Measurements from ENCODE around the gene MEF2C. TPM values are rescaled to one million over a fixed set of nuclear protein-coding genes. Genes with fewer than 3 reads are reported as not detected.

MEF2C gene
- polyA plus RNA-seq, 1 donor (not counting 4 experiments of a cell fraction or from before 2014, with no cell fraction given), result 0.10 TPM

DNA sequence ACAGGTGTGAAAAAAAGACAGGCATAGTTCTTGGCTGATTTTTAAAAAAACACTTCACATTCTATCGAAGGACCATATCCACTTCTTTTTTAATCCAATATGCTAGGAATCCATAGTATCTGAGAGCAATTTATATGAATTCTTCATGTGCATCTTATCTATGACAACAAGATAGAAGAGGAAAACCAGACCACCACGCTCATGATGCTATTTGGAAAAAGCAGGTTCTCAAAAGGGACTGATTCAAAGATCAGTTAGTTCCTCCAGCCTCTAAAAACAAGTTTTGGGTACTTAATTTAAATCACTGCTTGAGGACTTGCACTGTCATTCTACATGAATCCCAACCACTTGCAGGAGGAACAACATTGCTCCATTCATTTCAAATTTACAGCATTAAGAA lies 6.3 kb downstream of the MEF2C start:
- H3K4me2 ChIP-seq (ENCODE audit: control insufficient read depth, extremely low read depth, insufficient read depth, low read depth, low read length), result no peak overlapping the region
- no peak overlapping the region for H3K27ac ChIP-seq (ENCODE audit: control insufficient read depth, insufficient read depth, low read length)
- H3K79me2 ChIP-seq (ENCODE audit: control insufficient read depth, insufficient read depth, low read length), result no peaks in the 10 kb centered on the region
- no peak overlapping the region for H2AFZ ChIP-seq (ENCODE audit: control insufficient read depth, low read length)
- H3K4me1 ChIP-seq (ENCODE audit: control insufficient read depth, extremely low read depth, insufficient read depth, low read length), result no peaks in the 10 kb centered on the region
- TF ChIP-seq, protein P1, sequence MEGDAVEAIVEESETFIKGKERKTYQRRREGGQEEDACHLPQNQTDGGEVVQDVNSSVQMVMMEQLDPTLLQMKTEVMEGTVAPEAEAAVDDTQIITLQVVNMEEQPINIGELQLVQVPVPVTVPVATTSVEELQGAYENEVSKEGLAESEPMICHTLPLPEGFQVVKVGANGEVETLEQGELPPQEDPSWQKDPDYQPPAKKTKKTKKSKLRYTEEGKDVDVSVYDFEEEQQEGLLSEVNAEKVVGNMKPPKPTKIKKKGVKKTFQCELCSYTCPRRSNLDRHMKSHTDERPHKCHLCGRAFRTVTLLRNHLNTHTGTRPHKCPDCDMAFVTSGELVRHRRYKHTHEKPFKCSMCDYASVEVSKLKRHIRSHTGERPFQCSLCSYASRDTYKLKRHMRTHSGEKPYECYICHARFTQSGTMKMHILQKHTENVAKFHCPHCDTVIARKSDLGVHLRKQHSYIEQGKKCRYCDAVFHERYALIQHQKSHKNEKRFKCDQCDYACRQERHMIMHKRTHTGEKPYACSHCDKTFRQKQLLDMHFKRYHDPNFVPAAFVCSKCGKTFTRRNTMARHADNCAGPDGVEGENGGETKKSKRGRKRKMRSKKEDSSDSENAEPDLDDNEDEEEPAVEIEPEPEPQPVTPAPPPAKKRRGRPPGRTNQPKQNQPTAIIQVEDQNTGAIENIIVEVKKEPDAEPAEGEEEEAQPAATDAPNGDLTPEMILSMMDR (optimal IDR thresholded peaks at IDR 0.05 in 1 of 3, IDR thresholded peaks at IDR 0.05 in 1 of 3, conservative IDR thresholded peaks at IDR 0.05 in 1 of 3; ENCODE audit: extremely low read depth in 1 of 3, insufficient read depth in 2 of 3, low read length in 3 of 3), result no peak
- no peak for TF ChIP-seq EZH2 (IDR thresholded peaks at IDR 0.05; ENCODE audit: low read length)
- no peak overlapping the region for H3K9ac ChIP-seq (ENCODE audit: control insufficient read depth, extremely low read depth, insufficient read depth, low read length)
- H3K4me3 ChIP-seq (ENCODE audit: control insufficient read depth in 2 of 3, extremely low read depth in 1 of 3, insufficient read depth in 2 of 3, low read depth in 1 of 3, low read length in 3 of 3), result no peak overlapping the region
- no peaks in the 10 kb centered on the region for H3K9me1 ChIP-seq (ENCODE audit: control insufficient read depth, extremely low read depth, insufficient read depth, low read length)
- FAIRE-seq (no peak), DNase-seq (ENCODE audit: low read depth, low spot score) (no peak)
- dilution Hi-C loops (cut with MboI; ENCODE audit: extremely low pct_ligation_motif_present, low sequenced_read_pairs), result no loop called here
- no peaks in the 10 kb centered on the region for H4K20me1 ChIP-seq (ENCODE audit: control insufficient read depth, extremely low read depth, insufficient read depth, low read length)
- H3K36me3 ChIP-seq (ENCODE audit: control insufficient read depth in 2 of 2, extremely low read depth in 1 of 2, insufficient read depth in 2 of 2, low read length in 2 of 2), result no peaks in the 10 kb centered on the region
- H3K27me3 ChIP-seq (ENCODE audit: control insufficient read depth, extremely low read depth, insufficient read depth, low read length), result no peaks in the 10 kb centered on the region
- H3K9me3 ChIP-seq (ENCODE audit: control insufficient read depth, low read depth, low read length), result no peaks in the 10 kb centered on the region

DNA sequence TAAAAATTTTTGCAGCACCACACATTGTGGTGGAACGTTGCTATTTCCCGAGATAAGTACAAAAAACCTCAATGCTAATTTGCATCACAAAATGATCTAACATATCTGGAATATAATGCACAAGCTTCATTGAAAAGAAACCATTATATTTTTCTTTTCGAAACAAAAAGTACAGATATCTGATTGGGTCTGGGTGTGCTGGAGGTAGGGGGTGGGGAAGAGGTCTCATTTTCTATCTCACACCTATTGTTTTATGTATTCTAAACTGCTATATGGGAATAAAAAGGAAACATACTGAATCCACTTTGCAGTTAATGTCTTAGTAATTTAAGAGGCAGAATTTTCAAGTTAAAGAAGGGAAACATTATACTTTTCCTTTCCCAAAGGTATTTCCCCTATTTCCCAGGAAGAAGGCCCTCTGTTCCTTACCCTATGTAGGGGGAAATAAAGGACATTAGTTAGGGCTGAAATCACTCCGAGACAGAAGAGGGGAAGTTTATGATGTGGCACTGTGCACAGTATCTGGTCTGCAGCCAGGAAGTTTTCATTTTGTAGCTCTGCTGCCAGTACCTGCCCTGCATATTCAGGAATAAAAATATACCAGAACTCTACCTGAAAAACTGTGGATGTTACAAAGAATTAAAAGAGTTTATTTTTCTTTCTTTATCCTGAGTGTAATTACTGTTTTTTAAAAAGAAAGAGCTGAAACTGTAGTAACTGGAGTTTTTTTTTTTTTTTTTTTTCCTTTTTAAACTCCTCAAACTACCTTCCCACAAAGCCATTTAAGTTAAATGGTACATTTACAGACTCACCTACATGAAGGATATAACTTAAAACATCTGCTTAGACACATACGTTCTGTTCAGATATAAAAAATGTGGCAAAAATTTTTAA lies 7.4 kb downstream of the MEF2C start:
- H2AFZ ChIP-seq (ENCODE audit: control insufficient read depth, low read length), result no peak overlapping the region
- H3K9me1 ChIP-seq (ENCODE audit: control insufficient read depth, extremely low read depth, insufficient read depth, low read length), result no peaks in the 10 kb centered on the region
- H3K4me2 ChIP-seq (ENCODE audit: control insufficient read depth, extremely low read depth, insufficient read depth, low read depth, low read length), result no peak overlapping the region
- TF ChIP-seq EZH2 (IDR thresholded peaks at IDR 0.05; ENCODE audit: low read length), result no peak
- TF ChIP-seq, protein P1 (optimal IDR thresholded peaks at IDR 0.05 in 1 of 3, IDR thresholded peaks at IDR 0.05 in 1 of 3, conservative IDR thresholded peaks at IDR 0.05 in 1 of 3; ENCODE audit: extremely low read depth in 1 of 3, insufficient read depth in 2 of 3, low read length in 3 of 3), result no peak
- H3K27me3 ChIP-seq (ENCODE audit: control insufficient read depth, extremely low read depth, insufficient read depth, low read length), result no peaks in the 10 kb centered on the region
- no peaks in the 10 kb centered on the region for H4K20me1 ChIP-seq (ENCODE audit: control insufficient read depth, extremely low read depth, insufficient read depth, low read length)
- no peaks in the 10 kb centered on the region for H3K4me1 ChIP-seq (ENCODE audit: control insufficient read depth, extremely low read depth, insufficient read depth, low read length)
- H3K27ac ChIP-seq (ENCODE audit: control insufficient read depth, insufficient read depth, low read length), result no peak overlapping the region
- DNase-seq (ENCODE audit: low read depth, low spot score) (no peak), FAIRE-seq (no peak)
- H3K79me2 ChIP-seq (ENCODE audit: control insufficient read depth, insufficient read depth, low read length), result no peaks in the 10 kb centered on the region
- H3K9ac ChIP-seq (ENCODE audit: control insufficient read depth, extremely low read depth, insufficient read depth, low read length), result no peak overlapping the region
- no peaks in the 10 kb centered on the region for H3K36me3 ChIP-seq (ENCODE audit: control insufficient read depth in 2 of 2, extremely low read depth in 1 of 2, insufficient read depth in 2 of 2, low read length in 2 of 2)
- no peak overlapping the region for H3K4me3 ChIP-seq (ENCODE audit: control insufficient read depth in 2 of 3, extremely low read depth in 1 of 3, insufficient read depth in 2 of 3, low read depth in 1 of 3, low read length in 3 of 3)
- no peaks in the 10 kb centered on the region for H3K9me3 ChIP-seq (ENCODE audit: control insufficient read depth, low read depth, low read length)
- dilution Hi-C loops (cut with MboI; ENCODE audit: extremely low pct_ligation_motif_present, low sequenced_read_pairs), result no loop called here

All from keratinocyte (primary cell).